H9 (cell line): ENCODE measurements around the gene LIPC. TPM values are rescaled to one million over a fixed set of nuclear protein-coding genes. Genes with fewer than 3 reads are reported as not detected.
A peak's percentile ranks its signal among the peaks of the same experiment; 100 is the strongest.

Source experiments
- DNase-seq: peaks from one replicate; pipeline ENCODE4 v3.0.0-alpha.2; 2017
- H2AFZ ChIP-seq: one replicate; pipeline ENCODE4 v1.6.1; 2013; ENCODE audit warnings: mild to moderate bottlenecking, low read length, control low read depth, moderate library complexity
- H2AK5ac ChIP-seq: 2 replicates; pipeline ENCODE4 v1.6.1; 2013; ENCODE audit warnings: low read length, control low read depth, mixed read lengths; ENCODE audit not compliant: insufficient read length
- H2BK120ac ChIP-seq: one replicate; pipeline ENCODE4 v1.6.1; 2013; ENCODE audit warnings: low read depth, mild to moderate bottlenecking, low read length, control low read depth, inconsistent platforms; ENCODE audit not compliant: poor library complexity, severe bottlenecking
- H2BK12ac ChIP-seq: 2 replicates; pipeline ENCODE4 v1.6.1; 2013; ENCODE audit warnings: low read length, control low read depth, mixed read lengths, low read depth; ENCODE audit not compliant: insufficient read length
- H2BK15ac ChIP-seq: 2 replicates; pipeline ENCODE4 v1.6.1; 2013; ENCODE audit warnings: low read depth, low read length, control low read depth
- H2BK20ac ChIP-seq: one replicate; pipeline ENCODE4 v1.6.1; 2013; ENCODE audit warnings: low read depth, mild to moderate bottlenecking, low read length, control low read depth, inconsistent platforms; ENCODE audit not compliant: poor library complexity, severe bottlenecking
- H2BK5ac ChIP-seq: 2 replicates; pipeline ENCODE4 v1.6.1; 2013; ENCODE audit warnings: low read length, control low read depth, mixed read lengths; ENCODE audit not compliant: insufficient read length
- H3K14ac ChIP-seq: 2 replicates; pipeline ENCODE4 v1.6.1; 2013; ENCODE audit warnings: low read length, control low read depth; ENCODE audit not compliant: insufficient read depth
- H3K18ac ChIP-seq: 2 replicates; pipeline ENCODE4 v1.6.1; 2013; ENCODE audit warnings: low read depth, mild to moderate bottlenecking, mixed read lengths, low read length, control low read depth; ENCODE audit not compliant: insufficient read length
- H3K23ac ChIP-seq: 2 replicates; pipeline ENCODE4 v1.6.1; 2013; ENCODE audit warnings: low read length, control low read depth, mixed read lengths, low read depth; ENCODE audit not compliant: insufficient read length
- H3K23me2 ChIP-seq: 2 replicates; pipeline ENCODE4 v1.6.1; 2013; ENCODE audit warnings: low read depth, mild to moderate bottlenecking, mixed read lengths, low read length, control low read depth; ENCODE audit not compliant: insufficient read length, poor library complexity, severe bottlenecking
- H3K27ac ChIP-seq: 2 replicates; pipeline ENCODE4 v1.5.1; 2013; ENCODE audit warnings: low read length, control low read depth, mixed read lengths, low read depth; ENCODE audit not compliant: insufficient read length
- H3K27me3 ChIP-seq: 2 replicates; pipeline ENCODE4 v1.6.1; 2013; ENCODE audit warnings: low read length, control low read depth, inconsistent platforms; ENCODE audit not compliant: insufficient read depth
- H3K4ac ChIP-seq: 2 replicates; pipeline ENCODE4 v1.6.1; 2013; ENCODE audit warnings: low read depth, mild to moderate bottlenecking, control low read depth, inconsistent platforms, low read length, moderate library complexity
- H3K4me1 ChIP-seq: 2 replicates; pipeline ENCODE4 v1.6.1; 2013; ENCODE audit warnings: low read length, control low read depth, inconsistent platforms; ENCODE audit not compliant: insufficient read depth
- H3K4me2 ChIP-seq: 2 replicates; pipeline ENCODE4 v1.6.1; 2013; ENCODE audit warnings: low read length, control low read depth, mixed read lengths; ENCODE audit not compliant: insufficient read length, insufficient read depth
- H3K56ac ChIP-seq: 2 replicates; pipeline ENCODE4 v1.6.1; 2013; ENCODE audit warnings: low read depth, mild to moderate bottlenecking, mixed read lengths, low read length, control low read depth; ENCODE audit not compliant: insufficient read length
- H3K79me1 ChIP-seq: 2 replicates; pipeline ENCODE4 v1.6.1; 2013; ENCODE audit warnings: low read depth, mild to moderate bottlenecking, moderate library complexity, low read length, control low read depth, inconsistent platforms; ENCODE audit not compliant: insufficient read depth, poor library complexity, severe bottlenecking
- H3K79me2 ChIP-seq: 2 replicates; pipeline ENCODE4 v1.6.1; 2013; ENCODE audit warnings: low read length, control low read depth, inconsistent platforms; ENCODE audit not compliant: insufficient read depth
- H3K9ac ChIP-seq: 2 replicates; pipeline ENCODE4 v1.6.1; 2013; ENCODE audit warnings: low read length, control low read depth, mixed read lengths; ENCODE audit not compliant: insufficient read length; ENCODE audit errors: extremely low read depth
- H3K9me3 ChIP-seq: one replicate; pipeline ENCODE4 v1.6.1; 2013; ENCODE audit warnings: low read depth, low read length, inconsistent platforms; ENCODE audit not compliant: control insufficient read depth
- H3T11ph ChIP-seq: one replicate; pipeline ENCODE4 v1.6.1; 2013; ENCODE audit warnings: mild to moderate bottlenecking, low read length, control low read depth, inconsistent platforms
- H4K20me1 ChIP-seq: one replicate; pipeline ENCODE4 v1.6.1; 2013; ENCODE audit not compliant: control insufficient read depth, insufficient read length, insufficient read depth
- H4K5ac ChIP-seq: 2 replicates; pipeline ENCODE4 v1.6.1; 2013; ENCODE audit warnings: low read depth, mild to moderate bottlenecking, mixed read lengths, low read length, control low read depth; ENCODE audit not compliant: insufficient read length
- H4K8ac ChIP-seq: replicated peaks from 2 replicates; pipeline ENCODE4 v1.6.1; 2013; ENCODE audit warnings: low read length, control low read depth, mixed read lengths, low read depth; ENCODE audit not compliant: insufficient read length
- H4K91ac ChIP-seq: 2 replicates; pipeline ENCODE4 v1.6.1; 2013; ENCODE audit warnings: low read depth, mild to moderate bottlenecking, moderate library complexity, mixed read lengths, low read length, control low read depth; ENCODE audit not compliant: insufficient read length
- H3K27ac Mint-ChIP-seq, 3 experiments: 2 replicates in 2 of 3; 3 replicates in 1 of 3; pipeline ENCODE4 v1.8.0; 2020 to 2021; ENCODE audit warnings: mixed read lengths in 3 of 3, mild to moderate bottlenecking in 1 of 3, moderate library complexity in 1 of 3
- H3K27me3 Mint-ChIP-seq: 2 replicates; pipeline ENCODE4 v1.8.0; 2021; ENCODE audit warnings: low read depth, mild to moderate bottlenecking, moderate library complexity, mixed read lengths
- H3K36me3 Mint-ChIP-seq, 3 experiments: 2 replicates in 2 of 3; 3 replicates in 1 of 3; pipeline ENCODE4 v1.8.0; 2020 to 2021; ENCODE audit warnings: low read depth in 3 of 3, mixed read lengths in 3 of 3; ENCODE audit not compliant: insufficient read depth in 1 of 3
- H3K4me1 Mint-ChIP-seq, 2 experiments: 2 replicates each; pipeline ENCODE4 v1.8.0; 2020; ENCODE audit warnings: mixed read lengths in 2 of 2
- H3K4me3 Mint-ChIP-seq, 2 experiments: 2 replicates in 1 of 2; 3 replicates in 1 of 2; pipeline ENCODE4 v1.8.0; 2020 to 2021; ENCODE audit warnings: mild to moderate bottlenecking in 2 of 2, mixed read lengths in 2 of 2, moderate library complexity in 1 of 2
- H3K9me3 Mint-ChIP-seq, 2 experiments: 2 replicates in 1 of 2; 3 replicates in 1 of 2; pipeline ENCODE4 v1.8.0; 2020; ENCODE audit warnings: mild to moderate bottlenecking in 2 of 2, mixed read lengths in 2 of 2, moderate library complexity in 1 of 2
- CTCF ChIP-seq: fragments of 200-600 bp; sonication (generic); conservative IDR thresholded peaks from 3 replicates; pipeline ENCODE4 v1.8.0; 2021; ENCODE audit warnings: antibody characterized with exemption, mild to moderate bottlenecking
- WGBS: extraction: QIAGEN DNeasy Blood & Tissue Kit; methylation state at CpG from one replicate; pipeline ENCODE4 v1.1.7; 2013; ENCODE audit warnings: missing lambda C conversion rate, low lambda C conversion rate, mixed read lengths; ENCODE audit not compliant: insufficient read length; ENCODE audit errors: extremely low coverage; 5-methylcytosine and 5-hydroxymethylcytosine counted together
- total RNA-seq: library from RNA; stranded (reverse); gene quantifications from 2 replicates; pipeline ENCODE4 v1.2.1, GENCODE V29; 2021

LIPC gene
- total RNA-seq, 1 experiment from 2014 or later: not detected

GRCh38 chr15:58590926-58591325, 159.1 kb downstream of the LIPC start:
- no peaks in the 10 kb centered on the region for H3K4me1 ChIP-seq
- H2AK5ac ChIP-seq: no peak overlapping the region
- DNase-seq: no peak
- H3K27ac ChIP-seq: no peak overlapping the region
- no peak overlapping the region for H2BK12ac ChIP-seq
- no peaks in the 10 kb centered on the region for H3K79me1 ChIP-seq
- no peak overlapping the region for H2BK15ac ChIP-seq
- no peak overlapping the region for H2BK120ac ChIP-seq
- H4K5ac ChIP-seq: no peak overlapping the region
- no peak overlapping the region for H3T11ph ChIP-seq
- WGBS: no CpG with 5 or more reads among the region's 1 CpG
- Mint-ChIP-seq H3K27me3 (no peaks in the 10 kb centered on the region), H3K9me3 (no peaks in the 10 kb centered on the region), H3K4me3 (no peak overlapping the region), H3K27ac (peak overlapping the region in 1 of 3 experiments; percentile 16; a peak in 1 of 7 replicates), H3K4me1 (no peaks in the 10 kb centered on the region), H3K36me3 (peaks cover 0 to 6% (median 5%) of the 10 kb centered on the region in 3 experiments; a peak in 3 of 7 replicates)
- no peaks in the 10 kb centered on the region for H3K27me3 ChIP-seq
- H3K9ac ChIP-seq: no peak overlapping the region
- H3K18ac ChIP-seq: no peak overlapping the region
- no peaks in the 10 kb centered on the region for H3K9me3 ChIP-seq
- no peak overlapping the region for H4K8ac ChIP-seq
- H3K23ac ChIP-seq: no peak overlapping the region
- H3K4me2 ChIP-seq: no peak overlapping the region
- H3K4ac ChIP-seq: no peak overlapping the region
- H3K23me2 ChIP-seq: no peaks in the 10 kb centered on the region
- H2BK20ac ChIP-seq: no peak overlapping the region
- H2BK5ac ChIP-seq: no peak overlapping the region
- no peaks in the 10 kb centered on the region for H4K20me1 ChIP-seq
- H3K79me2 ChIP-seq: no peaks in the 10 kb centered on the region
- no peak for TF ChIP-seq CTCF
- H3K56ac ChIP-seq: no peak overlapping the region
- H4K91ac ChIP-seq: no peak overlapping the region
- no peak overlapping the region for H2AFZ ChIP-seq
- no peak overlapping the region for H3K14ac ChIP-seq
